ENCODE data around the gene ID2. TPM values are rescaled to one million over a fixed set of nuclear protein-coding genes. Genes with fewer than 3 reads are reported as not detected.

Gene ID2
- total RNA-seq, 1 experiment from 2014 or later: 48.6 TPM

GRCh38 chr2:8714971-8715370 is 33.1 kb downstream of the ID2 start:
- Histone ChIP-seq H4K20me1 (ENCODE audit: control insufficient read depth, insufficient read depth, insufficient read length) (no peaks in the 10 kb centered on the region), H2AFZ (ENCODE audit: low read length) (no peak overlapping the region), H2BK120ac (ENCODE audit: low read depth, low read length, poor library complexity, severe bottlenecking) (no peak overlapping the region), H4K5ac (ENCODE audit: insufficient read length, low read depth, low read length) (no peak overlapping the region), H3K23ac (ENCODE audit: insufficient read length, low read depth, low read length) (no peak overlapping the region), H4K8ac (replicated peaks; ENCODE audit: insufficient read length, low read depth, low read length) (no peak overlapping the region), H3K79me1 (ENCODE audit: insufficient read depth, low read depth, low read length, poor library complexity, severe bottlenecking) (no peaks in the 10 kb centered on the region), H2BK20ac (ENCODE audit: low read depth, low read length, poor library complexity, severe bottlenecking) (no peak overlapping the region), H3K18ac (ENCODE audit: insufficient read length, low read depth, low read length) (no peak overlapping the region), H3K79me2 (ENCODE audit: insufficient read depth, low read length) (no peaks in the 10 kb centered on the region), H3K23me2 (ENCODE audit: insufficient read length, low read depth, low read length, poor library complexity, severe bottlenecking) (no peaks in the 10 kb centered on the region), H3K4me2 (ENCODE audit: insufficient read depth, insufficient read length, low read length) (no peak overlapping the region), H3T11ph (ENCODE audit: low read length) (no peak overlapping the region), H3K27ac (ENCODE audit: insufficient read length, low read depth, low read length) (no peak overlapping the region), H3K14ac (ENCODE audit: insufficient read depth, low read length) (no peak overlapping the region), H3K4ac (ENCODE audit: low read depth, low read length) (no peak overlapping the region), H3K9ac (ENCODE audit: extremely low read depth, insufficient read length, low read length) (no peak overlapping the region), H3K56ac (ENCODE audit: insufficient read length, low read depth, low read length) (no peak overlapping the region), H2BK15ac (ENCODE audit: low read depth, low read length) (no peak overlapping the region), H2BK12ac (ENCODE audit: insufficient read length, low read depth, low read length) (no peak overlapping the region), H3K4me1 (ENCODE audit: insufficient read depth, low read length) (no peaks in the 10 kb centered on the region), H4K91ac (ENCODE audit: insufficient read length, low read depth, low read length) (no peak overlapping the region), H3K9me3 (ENCODE audit: control insufficient read depth, low read depth, low read length) (no peaks in the 10 kb centered on the region), H3K27me3 (ENCODE audit: insufficient read depth, low read length) (no peaks in the 10 kb centered on the region), H2AK5ac (ENCODE audit: insufficient read length, low read length) (no peak overlapping the region), H2BK5ac (ENCODE audit: insufficient read length, low read length) (no peak overlapping the region)
- Mint-ChIP-seq H3K4me3 (no peak overlapping the region), H3K9me3 (peaks cover 0 to 2% of the 10 kb centered on the region in 2 experiments; a peak in 2 of 5 replicates), H3K36me3 (ENCODE audit: insufficient read depth in 1 of 3, low read depth in 3 of 3) (no peaks in the 10 kb centered on the region; a peak in 1 of 7 replicates), H3K4me1 (peaks cover 4 to 8% of the 10 kb centered on the region in 2 experiments; a peak in 3 of 4 replicates), H3K27ac (no peak overlapping the region), H3K27me3 (ENCODE audit: low read depth) (no peaks in the 10 kb centered on the region; the same call in 1 of the 2 replicates)
- WGBS (ENCODE audit: extremely low coverage, insufficient read length, low lambda C conversion rate): no CpG with 5 or more reads among the region's 5 CpGs
- DNase-seq: no peak
- no peak for TF ChIP-seq CTCF (conservative IDR thresholded peaks at IDR 0.05)
